Pulmonary artery endothelial cell (primary cell): ENCODE data around the gene PLCB4. TPM values are rescaled to one million over a fixed set of nuclear protein-coding genes. Genes with fewer than 3 reads are reported as not detected.

Source experiments
- DNase-seq: peaks from one replicate; pipeline ENCODE4 v3.0.0-alpha.2; 2011; ENCODE audit warnings: low read depth, low spot score
- total RNA-seq: library from RNA; depleted of rRNA; stranded (reverse); fragments of >200 nt; gene quantifications from 2 replicates; pipeline ENCODE4 v1.2.3, GENCODE V29; 2014

PLCB4 gene
- total RNA-seq, 1 donor from 2014 or later = 1.3 TPM

GRCh38 chr20:9515214-9515585 is 446.3 kb downstream of the PLCB4 start:
- DNase-seq = no peak

- DNase-seq = no peak
Observed at GRCh38 chr20:9515741-9516233, 446.9 kb downstream of the PLCB4 start.

- no peak for DNase-seq
Observed at GRCh38 chr20:9516234-9516871, 447.5 kb downstream of the PLCB4 start.

GRCh38 chr20:9517297-9518162 is 448.6 kb downstream of the PLCB4 start:
- DNase-seq = no peak

- no peak for DNase-seq
Observed at GRCh38 chr20:9518576-9519175, 449.8 kb downstream of the PLCB4 start.

- no peak for DNase-seq
Observed at GRCh38 chr20:9520086-9520485, 451.2 kb downstream of the PLCB4 start.

- DNase-seq = no peak
Observed at GRCh38 chr20:9523636-9524035, 454.7 kb downstream of the PLCB4 start.
